C4-2B (cell line): ENCODE measurements around the gene ANKS1B.

Experiments used
- ZFX ChIP-seq: fragments of 450-650 bp; IDR thresholded peaks from 2 replicates; pipeline ENCODE4 v1.6.1; 2017
- TF ChIP-seq, protein P1 (sequence below): fragments of 450-650 bp; conservative IDR thresholded peaks from 2 replicates; pipeline ENCODE4 v1.5.1; 2017; ENCODE audit warnings: mild to moderate bottlenecking

DNA sequence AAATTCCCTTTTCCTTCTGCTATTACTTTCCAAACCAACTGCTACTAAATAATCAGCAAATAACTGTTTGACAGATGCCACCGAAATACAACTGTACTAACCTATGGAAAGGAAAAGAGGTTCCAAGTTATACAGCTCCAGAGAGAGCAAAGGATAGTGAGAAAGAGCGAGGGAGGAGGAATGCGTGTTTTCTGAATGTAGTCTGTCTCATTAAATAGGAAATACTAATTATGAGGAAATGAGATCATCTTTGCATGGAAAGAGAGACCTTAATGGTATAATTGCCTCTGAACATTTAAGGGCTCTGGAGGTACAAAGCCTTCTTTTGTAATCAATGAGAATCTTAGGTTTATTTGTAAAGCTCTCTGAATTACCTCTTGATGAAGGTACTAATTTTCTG is 1144.4 kb downstream of the ANKS1B start:
- TF ChIP-seq, protein P1, sequence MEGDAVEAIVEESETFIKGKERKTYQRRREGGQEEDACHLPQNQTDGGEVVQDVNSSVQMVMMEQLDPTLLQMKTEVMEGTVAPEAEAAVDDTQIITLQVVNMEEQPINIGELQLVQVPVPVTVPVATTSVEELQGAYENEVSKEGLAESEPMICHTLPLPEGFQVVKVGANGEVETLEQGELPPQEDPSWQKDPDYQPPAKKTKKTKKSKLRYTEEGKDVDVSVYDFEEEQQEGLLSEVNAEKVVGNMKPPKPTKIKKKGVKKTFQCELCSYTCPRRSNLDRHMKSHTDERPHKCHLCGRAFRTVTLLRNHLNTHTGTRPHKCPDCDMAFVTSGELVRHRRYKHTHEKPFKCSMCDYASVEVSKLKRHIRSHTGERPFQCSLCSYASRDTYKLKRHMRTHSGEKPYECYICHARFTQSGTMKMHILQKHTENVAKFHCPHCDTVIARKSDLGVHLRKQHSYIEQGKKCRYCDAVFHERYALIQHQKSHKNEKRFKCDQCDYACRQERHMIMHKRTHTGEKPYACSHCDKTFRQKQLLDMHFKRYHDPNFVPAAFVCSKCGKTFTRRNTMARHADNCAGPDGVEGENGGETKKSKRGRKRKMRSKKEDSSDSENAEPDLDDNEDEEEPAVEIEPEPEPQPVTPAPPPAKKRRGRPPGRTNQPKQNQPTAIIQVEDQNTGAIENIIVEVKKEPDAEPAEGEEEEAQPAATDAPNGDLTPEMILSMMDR, result no peak
- TF ChIP-seq ZFX, result no peak
